GM21528 (cell line): ENCODE measurements around the gene LPIN1.
A peak's percentile ranks its signal among the peaks of the same experiment; 100 is the strongest.

ENCODE experiments used
- ATAC-seq: cut with Tn5 transposase; IDR thresholded peaks from one replicate; pipeline ENCODE4 v1.9.1; 2021; ENCODE audit warnings: mild to moderate bottlenecking, moderate library complexity; ENCODE audit not compliant: unreplicated experiment, low FRiP score

Gene LPIN1

DNA sequence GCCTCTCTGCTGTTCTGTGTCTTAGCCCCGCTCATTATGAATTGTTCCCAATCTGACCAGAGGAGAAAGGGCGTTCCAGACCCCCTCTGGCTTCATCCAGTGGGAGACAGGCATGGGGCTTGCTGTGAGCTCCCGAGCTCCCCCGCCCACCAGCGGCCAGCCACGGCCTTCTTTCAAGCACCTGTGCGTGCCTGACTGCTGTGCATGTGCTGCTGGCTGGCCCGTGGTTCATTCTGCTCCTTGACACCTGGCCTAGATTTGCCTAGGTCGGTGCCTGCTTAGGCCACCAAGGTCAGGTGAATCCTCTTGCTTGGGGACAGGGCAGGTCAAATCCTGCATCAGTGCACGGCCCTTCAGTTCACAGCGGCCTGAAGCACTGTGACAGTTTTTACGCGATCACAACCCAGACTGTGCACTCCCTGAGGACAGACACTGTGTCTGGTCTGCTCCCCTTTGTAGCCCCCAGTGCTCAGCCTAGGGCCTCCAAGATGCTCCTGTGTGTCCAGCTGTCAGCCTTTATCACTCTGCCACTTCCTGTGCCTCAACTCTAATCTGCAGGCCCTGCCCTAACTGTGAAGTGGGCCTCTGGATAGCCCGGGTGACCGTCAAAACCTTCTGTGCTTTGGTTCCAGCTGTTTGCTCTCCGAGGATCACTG is 3.6 kb upstream of the LPIN1 start:
- no peak for ATAC-seq

DNA sequence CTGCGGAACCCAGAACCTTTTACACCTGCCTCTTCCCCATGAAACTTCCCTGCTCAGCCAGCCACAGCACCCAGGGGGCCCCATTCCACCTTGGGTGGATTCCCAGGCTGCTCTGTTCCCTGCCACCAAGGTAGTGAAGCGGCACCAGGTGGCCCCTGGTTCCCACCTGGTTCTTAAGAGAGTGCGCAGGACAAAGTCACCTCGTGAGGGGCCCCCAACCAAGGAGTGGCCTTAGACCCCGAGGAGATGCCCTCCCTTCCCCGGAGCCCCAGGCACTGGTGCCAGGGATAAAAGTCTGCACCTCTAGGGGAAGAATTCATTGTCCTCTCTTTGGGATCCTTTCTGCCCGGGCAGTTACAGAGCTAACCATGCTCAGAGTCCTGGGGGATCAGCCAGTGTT is 3.1 kb upstream of the LPIN1 start:
- ATAC-seq, result no peak

DNA sequence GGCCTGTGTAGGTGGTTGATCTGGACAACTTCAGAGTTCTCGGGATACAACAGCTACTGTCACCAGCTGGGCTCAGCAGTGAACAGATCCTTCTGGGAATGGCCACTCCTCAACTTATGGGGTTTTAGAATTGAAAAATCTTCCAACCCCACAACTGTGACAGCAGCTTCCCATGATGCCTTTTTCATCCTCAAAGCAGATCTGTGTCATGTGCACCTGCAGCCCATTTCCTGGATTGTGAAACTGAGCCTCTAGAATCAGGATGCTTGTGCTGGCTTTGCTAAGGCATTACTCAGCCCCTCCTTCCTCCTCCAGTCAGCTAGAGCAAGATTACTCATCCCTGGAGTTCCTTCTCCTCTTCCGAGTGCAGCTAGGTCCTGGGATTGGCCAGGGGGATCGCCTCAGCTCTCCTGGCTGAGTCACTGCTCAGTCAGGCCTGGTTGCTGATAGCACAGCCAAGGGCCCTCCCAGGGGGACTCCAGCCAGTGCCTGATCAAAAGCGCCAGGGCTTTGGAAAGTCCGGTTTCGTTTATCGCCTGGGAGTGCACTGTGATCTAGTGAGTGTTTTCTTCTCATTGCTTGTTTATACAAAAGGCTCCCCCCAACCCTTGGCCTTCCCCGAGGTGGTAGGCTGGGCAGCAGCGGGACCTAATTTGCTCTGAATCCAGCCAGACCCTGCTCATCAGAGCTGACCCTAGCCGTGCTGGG is 2.4 kb upstream of the LPIN1 start:
- peak; percentile 41 for ATAC-seq

DNA sequence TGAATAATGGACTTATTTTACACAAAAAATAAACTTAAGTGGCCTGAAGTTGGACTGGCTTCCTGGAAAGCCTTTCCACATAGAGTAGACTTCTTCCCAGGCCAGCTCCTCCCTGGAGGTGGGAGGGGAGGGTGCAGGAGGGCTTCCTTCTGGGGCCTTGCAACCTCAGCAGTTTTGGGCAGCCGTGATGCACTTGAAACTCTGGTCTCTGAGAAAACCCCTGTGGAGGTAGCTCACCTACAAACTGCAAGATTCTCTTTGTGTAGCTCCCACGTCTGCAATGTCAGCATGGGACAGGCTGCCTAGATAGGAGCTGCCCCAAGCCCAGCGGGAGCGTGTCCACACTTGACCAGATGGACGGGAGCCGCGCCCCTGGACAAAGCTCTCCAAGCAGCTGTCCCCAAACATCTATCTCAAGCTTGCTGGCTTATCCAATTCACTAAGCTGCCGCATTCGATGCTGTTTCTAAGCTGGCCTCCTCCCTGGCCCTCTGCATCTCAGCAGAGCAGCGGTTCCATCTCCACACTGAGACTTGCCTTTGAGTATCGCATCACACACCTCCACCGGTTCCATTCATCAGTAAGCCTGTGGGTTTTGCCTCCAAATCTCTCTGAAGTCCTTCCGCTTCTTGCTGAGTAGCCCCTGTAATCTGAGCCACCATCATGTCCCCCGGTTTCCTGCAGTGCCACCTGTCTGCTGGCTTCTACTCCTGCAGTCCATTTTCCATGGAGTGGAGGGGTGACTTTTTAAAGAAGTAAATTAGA is 1.6 kb upstream of the LPIN1 start:
- no peak for ATAC-seq

DNA sequence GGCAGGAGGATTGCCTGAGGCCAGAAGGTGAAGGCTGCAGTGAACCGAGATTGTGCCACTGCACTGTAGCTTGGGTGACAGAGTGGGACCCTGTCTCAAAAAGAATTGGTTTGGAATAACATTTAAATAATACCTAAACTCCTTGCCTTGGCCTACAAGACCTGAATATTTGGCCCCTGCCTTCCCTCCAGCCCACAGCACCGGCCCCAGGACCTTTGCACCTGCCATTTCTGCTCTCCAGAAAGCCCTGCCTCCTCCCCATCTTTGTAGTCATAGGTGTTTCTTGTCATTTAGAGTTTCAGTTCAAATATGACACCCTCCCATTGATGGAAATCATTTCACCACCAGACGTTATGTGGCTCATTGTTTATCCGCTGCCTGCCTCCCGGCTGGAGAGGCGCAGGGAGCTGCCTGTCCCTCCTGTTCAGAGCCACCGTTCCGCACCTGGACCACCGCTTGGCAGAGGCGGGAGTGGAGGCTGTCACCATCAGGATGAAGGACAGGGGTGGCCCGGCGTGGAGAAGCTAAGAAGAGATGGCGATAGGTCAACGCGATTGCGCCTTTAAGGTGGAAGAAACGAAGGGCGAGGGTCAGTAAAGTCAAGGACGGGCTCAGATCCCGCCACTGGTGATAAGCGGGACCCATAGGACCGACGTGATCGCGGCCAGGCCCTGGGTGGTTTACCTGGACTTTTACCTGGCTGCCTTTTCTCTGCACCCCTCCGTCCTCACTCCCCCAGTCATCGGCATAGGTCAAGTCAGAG is 638 bp upstream of the LPIN1 start:
- no peak for ATAC-seq

DNA sequence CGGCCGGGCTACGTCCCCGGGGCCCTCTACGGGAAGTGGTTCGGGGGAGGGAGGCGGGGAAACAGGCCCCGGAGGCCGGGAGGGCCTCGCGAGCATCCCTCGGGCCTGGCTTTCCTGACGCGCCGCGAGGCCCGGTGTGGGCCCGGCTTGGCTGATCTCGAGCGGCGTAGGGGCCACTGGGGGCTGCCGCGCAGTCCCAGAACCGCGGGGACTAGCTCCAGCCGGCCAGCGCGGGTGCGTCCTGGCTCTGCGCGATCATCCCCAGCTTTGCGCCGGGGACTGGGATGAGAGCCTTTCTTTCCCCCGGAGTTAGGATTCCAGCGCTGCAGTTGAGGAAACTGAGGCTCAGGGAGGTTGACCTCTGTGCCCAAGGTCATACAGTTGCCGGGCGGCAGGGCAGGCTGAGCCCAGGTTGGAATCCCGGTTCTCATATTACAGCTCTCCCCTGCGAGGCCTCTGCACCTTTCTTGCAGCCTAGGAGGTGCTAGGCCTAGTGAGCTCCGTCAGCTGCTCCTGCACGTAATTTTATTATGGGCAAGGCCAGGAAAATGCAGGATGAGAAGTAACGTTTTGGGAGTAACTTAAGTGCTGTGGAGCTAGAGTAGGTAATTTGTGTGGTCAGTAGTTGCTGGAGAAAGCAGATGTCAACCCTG is 501 bp downstream of the LPIN1 start:
- ATAC-seq, result peak; percentile 22

DNA sequence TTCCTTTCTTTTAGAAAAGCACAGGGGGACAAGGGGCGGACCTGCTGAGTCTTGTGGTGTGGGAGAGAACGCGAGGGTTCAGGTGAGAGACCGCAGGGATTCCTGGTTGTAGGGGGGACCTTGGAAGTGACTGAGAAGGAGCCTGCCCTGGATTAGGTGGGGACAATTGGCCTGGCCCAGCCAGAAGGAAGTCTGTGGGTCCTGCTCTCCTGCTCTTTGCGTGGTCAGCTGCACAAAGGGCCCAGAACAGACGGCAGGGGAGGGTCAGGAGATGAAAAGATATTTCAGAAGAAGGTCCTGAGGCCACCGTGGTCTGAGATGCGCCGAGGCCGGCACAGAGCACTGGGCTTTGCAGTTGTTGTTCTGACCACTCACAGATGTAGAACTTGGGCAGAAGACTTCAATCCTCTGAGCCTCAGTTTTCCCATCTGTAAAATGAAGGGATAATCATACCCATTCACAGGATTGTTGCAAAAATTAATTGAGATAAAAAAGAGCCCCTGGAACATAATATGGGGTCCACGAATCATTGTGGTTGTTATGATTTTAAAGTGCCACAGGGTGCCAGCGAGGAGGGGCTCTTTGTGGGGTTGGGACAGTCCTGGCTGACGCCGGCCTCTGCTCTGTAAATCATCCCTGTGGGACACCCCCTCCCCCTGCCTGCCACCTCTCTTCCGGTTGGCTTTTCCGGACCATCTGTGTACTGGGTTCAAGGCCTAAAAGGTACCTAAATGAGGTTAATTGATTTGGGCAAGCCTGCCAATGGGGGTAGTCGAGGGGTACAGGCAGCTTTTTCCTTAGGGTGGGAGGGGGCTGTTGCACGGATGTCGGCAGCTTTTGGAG is 1.8 kb downstream of the LPIN1 start:
- no peak for ATAC-seq

DNA sequence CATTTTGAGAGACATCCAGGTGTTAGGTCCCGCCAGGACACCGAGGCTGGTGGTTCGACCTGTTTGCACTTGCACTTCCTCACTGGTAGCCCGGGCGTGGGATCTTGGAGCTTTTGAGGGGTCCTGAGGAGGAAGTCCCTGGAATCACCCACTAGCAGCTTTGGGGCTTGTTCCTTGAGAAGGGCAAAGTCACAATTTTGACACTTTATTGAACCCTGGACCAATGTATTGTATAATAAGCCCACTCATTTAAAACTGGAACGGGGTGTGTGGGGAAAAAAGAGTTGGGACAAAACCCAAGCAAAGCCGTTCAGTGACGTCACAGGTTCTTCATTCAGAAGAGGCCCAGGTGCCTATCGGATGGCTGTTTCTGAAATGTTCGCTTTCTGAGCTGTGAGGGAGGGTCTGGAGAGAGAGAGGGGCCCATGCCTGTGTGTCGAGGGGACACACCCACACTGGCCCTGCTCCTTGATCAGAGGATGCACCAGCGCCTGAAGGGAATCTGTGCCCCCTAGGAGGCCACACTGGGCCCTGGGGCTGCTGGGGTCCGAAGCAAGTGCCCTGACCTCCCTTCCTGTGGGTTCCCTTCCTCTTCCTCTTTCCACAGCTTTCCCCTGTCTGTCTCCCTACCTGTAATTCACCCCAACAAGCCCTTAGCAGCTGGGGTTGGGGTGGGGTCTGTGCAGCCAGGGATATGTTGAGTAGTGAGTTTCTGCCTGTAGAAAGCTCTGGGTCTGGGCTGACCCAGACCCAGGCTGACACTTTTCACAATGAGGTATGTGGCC is 2.6 kb downstream of the LPIN1 start:
- no peak for ATAC-seq

DNA sequence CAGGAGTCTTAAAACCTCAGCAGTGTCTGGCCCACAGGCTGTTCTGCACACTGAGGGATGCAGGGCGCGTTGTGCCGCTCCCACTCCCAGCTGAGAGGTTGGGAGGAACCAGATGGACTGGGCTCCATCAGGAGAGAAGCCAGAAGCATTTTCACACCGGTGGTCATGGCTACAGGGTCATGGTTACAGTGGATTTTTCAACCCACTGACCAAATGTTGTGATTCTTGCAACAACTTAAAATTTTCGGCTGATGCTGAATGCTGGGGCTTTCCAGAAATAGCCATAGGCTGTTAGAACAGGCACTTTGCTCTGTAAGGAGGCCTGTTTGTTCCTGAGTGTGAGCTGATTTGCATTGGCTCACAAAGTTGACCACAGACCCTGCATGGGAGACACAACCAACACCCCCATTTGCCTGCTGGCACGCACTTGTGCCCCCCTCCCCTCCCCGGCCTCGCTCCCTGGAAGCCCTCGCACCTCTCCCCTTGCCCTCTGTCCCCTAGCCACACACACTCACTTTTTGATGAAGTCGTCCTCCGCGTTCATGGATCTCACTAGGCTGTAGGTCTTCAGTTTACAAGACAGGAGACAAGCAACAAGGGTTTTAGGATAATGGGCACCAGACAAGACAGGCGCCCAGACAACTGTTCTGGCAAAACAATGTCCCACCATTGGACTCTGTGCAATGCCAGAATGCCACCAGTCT is 3.4 kb downstream of the LPIN1 start:
- ATAC-seq, result no peak

DNA sequence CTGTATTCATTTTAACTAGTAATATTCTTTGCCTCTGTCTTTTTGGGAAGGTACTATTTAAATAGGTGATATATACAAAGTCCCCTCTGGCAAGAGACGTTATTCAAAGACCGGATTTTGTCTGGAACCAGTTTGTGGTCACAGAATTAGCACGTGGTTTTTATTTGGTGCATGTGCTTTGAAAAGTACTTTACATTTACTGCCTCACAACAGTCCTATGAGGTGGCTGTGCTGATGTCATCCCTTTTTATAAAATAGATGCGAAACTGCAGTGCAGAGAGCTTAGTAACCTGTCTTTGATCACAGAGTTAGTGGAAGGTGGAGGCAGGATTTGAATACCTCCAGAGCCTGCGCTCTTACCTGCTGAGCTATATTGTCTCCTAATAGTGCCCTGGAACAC is 4.0 kb downstream of the LPIN1 start:
- ATAC-seq, result peak; percentile 40

DNA sequence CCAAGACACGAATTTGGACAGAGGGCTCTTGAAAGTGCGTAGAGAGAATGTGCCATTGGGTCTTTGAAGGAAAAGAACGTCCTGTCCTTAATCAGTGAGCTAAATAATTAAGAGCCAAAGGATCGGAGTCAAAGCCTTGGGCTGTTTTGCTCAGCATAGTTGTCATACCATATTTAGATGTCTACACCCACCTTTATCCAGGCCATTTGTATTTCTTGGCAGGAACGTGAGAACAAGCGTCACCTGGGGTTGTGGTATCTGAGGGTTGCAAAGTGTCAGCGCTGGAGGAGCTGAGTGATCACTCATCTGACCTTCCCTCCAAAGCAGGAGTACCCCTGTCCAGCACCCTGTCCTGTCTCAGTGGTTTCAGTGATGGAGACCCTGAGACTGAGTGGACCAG is 4.5 kb downstream of the LPIN1 start:
- ATAC-seq, result no peak

DNA sequence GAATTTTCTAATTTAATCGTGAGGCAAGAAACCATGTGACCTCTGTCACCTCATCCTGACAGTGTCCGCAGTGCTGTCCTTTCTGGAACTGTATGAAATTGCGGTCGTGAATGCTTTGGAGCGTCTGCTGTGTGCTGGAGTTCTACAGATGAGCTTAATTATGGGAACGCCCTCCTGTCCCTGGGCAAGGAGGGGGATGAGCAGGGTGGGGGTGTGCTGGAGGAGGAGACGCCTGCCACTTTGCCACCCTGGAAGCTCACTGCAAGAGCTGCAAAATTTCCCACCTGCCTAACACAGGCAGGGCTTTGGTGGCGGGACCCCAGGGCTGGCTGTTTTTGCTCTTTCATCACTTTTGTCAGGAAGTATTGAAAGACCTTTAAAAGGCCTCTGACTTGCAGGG is 6.5 kb downstream of the LPIN1 start:
- ATAC-seq, result no peak

DNA sequence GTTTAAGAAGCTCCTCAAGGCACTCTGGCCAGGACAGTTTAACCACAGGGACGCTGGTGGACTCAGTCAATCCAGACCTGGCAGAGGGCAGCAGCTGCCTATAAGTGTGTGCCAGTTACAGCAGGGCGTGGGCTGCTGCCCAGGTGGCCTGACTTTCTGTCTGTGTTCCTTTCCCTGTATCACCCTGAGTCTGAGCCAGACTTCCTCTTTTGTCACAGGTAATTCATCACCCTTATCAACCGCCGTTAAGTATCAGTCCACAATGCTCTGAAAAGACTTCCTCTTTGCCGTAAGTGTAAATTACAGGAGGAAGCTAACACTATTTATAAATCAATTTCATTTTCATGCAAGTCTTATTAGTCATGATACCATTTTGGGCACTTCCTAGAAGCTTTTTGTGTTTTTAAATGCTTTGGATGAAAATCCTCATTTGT is 7.0 kb downstream of the LPIN1 start:
- peak; percentile 83 for ATAC-seq

DNA sequence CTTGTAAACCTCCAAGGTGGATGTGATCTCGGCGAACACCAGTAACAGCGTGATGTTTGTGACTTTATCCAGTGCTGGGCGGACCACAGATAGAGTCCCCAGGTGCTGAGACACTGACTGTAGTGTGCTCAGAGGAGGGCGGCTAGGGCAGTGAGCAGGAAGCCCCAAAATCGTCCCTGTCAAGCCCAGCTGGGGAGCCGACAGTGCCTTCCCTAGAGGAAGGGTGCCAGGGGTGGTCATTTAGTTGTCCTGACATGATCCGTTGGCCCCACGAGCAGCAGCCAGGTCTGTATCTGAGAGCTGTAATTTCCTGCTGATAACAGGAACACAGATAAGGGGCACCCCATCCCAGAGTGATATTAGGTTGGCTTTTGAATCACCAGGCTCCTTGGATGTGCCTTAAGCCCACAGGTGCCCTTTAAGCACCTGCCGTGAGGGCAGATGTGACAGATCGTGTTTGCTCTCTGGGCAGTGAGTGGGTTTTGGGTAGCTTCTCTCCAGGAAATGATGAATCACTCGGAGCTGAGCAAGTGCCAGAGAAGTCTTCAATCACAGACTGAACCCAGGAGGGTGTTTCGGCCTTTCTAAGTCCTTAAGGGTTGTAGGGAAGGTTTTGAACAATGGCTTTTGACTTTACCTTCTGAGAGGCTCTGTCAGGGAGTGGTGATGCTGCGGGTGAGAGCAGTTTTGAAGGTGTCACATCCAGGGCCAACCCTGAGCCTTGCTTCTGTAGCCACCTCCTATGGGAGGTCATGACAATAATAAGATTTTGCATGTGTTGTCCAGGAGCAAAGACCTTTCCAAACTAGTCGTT is 7.7 kb downstream of the LPIN1 start:
- peak; percentile 33 for ATAC-seq

DNA sequence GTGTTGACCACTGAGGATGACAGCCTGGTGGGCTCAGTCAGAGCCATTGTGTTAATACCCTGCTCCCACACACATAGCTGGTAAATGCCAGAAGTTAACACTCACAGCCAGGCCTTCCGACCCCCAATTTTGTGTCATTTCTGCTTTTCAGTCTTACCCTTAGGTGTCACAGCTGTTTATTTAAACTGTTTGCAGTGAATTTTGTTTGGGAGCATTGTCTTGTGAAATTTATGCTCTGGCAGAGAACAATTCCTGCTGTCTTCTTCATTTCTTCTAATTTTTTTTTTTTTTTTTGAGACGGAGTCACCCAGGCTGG is 8.2 kb downstream of the LPIN1 start:
- ATAC-seq, result no peak

DNA sequence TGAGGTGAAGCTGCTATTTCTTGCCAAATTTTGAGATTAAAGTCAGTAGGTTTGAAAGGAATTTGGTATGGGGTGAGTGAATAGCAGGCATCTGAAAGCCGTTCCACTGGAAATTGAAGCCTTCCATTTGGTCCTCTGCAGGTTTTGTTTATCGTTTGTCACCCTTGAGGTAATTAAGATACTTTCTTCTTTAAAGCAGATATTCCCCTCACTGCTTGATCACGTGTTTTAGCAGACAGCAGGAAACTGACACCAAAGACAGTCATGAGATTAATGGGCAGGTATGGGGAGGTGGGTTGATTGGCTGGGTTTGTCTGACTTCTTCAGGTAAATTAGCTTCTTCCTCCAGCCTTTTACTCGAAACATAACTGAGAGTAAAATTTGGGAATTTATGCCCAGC is 10.7 kb downstream of the LPIN1 start:
- no peak for ATAC-seq

DNA sequence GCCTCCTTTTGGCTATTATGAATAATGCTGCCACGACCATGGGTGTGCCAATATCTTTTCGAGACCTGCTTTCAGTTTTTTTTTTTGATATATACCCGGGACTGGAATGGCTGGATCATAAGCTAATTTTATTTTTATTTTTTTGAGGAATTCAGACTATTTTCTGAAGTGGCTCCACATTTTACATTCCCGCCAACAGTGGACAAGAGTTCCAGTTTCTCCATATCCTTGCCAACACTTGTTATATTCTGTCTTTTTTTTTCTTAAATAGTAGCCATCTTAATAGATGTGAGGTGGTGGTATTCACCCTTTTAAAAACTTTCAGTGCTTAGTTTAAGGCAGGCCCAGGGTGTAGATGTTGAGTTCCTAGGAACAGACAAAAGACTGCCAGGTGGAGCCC is 11.8 kb downstream of the LPIN1 start:
- no peak for ATAC-seq

DNA sequence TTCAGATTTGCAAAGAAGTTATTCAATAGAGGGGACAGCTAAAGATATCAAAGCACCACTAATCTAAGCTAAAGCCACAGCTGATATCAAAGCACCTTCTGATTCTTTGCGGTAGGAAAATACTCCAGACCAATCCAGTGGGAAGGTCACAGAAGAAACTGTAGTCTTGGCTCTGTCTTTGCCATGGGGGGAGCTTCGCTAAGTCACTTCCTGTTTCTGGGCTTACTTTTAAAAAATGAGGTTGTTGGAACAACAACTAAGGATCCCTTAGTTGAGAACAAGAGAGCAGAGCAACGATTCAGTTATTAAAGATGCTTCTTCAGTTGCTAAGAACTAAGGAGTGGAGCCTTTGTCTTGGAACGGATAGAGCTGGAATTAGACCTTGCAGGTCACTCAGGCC is 12.2 kb downstream of the LPIN1 start:
- no peak for ATAC-seq
